Measurements from ENCODE around the gene FRMD6. TPM values are rescaled to one million over a fixed set of nuclear protein-coding genes. Genes with fewer than 3 reads are reported as not detected.
A peak's percentile ranks its signal among the peaks of the same experiment; 100 is the strongest.

FRMD6 gene
- total RNA-seq, 1 experiment from 2014 or later = 11.4 TPM

DNA sequence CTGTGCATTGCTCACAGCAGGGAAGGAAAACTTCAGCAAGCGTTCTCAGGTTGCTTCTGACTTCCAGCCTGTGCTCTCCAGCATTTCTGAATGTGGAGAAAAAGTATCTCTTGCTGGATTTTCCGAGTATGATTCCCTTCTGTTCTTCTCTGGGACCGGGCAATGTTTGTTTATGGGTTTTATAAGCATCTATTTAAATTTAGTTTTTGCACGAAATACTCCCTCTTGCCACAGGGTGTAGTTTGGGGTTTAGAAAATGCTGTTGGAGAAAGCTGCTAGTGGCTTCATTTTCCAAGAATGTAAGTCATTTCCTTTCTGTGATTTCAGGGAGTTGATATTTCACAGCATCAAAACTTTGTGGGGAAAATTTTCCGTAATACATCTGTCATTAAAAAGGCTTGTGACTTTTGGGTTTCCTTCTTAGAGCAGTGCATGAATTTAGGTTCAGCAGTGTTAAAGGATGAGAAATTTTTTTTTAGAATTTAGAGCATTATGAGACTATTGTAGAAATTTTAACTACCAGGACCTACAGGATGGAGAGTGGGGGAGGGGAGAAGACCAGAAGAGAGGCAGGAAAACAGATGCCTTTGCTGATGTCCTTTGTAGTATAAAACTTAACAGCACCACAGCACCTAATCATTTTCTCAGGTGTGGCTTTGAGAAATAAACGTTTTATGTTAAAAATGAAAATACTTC lies 1.5 kb downstream of the FRMD6 start (continued):
- no peak for TF ChIP-seq FOSL1 (IDR thresholded peaks at IDR 0.05; ENCODE audit: low read depth)
- TF ChIP-seq, protein P1, sequence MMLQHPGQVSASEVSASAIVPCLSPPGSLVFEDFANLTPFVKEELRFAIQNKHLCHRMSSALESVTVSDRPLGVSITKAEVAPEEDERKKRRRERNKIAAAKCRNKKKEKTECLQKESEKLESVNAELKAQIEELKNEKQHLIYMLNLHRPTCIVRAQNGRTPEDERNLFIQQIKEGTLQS (IDR thresholded peaks at IDR 0.05) = no peak
- TF ChIP-seq, protein P2, sequence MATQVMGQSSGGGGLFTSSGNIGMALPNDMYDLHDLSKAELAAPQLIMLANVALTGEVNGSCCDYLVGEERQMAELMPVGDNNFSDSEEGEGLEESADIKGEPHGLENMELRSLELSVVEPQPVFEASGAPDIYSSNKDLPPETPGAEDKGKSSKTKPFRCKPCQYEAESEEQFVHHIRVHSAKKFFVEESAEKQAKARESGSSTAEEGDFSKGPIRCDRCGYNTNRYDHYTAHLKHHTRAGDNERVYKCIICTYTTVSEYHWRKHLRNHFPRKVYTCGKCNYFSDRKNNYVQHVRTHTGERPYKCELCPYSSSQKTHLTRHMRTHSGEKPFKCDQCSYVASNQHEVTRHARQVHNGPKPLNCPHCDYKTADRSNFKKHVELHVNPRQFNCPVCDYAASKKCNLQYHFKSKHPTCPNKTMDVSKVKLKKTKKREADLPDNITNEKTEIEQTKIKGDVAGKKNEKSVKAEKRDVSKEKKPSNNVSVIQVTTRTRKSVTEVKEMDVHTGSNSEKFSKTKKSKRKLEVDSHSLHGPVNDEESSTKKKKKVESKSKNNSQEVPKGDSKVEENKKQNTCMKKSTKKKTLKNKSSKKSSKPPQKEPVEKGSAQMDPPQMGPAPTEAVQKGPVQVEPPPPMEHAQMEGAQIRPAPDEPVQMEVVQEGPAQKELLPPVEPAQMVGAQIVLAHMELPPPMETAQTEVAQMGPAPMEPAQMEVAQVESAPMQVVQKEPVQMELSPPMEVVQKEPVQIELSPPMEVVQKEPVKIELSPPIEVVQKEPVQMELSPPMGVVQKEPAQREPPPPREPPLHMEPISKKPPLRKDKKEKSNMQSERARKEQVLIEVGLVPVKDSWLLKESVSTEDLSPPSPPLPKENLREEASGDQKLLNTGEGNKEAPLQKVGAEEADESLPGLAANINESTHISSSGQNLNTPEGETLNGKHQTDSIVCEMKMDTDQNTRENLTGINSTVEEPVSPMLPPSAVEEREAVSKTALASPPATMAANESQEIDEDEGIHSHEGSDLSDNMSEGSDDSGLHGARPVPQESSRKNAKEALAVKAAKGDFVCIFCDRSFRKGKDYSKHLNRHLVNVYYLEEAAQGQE (IDR thresholded peaks at IDR 0.05; ENCODE audit: low read depth) = no peak

DNA sequence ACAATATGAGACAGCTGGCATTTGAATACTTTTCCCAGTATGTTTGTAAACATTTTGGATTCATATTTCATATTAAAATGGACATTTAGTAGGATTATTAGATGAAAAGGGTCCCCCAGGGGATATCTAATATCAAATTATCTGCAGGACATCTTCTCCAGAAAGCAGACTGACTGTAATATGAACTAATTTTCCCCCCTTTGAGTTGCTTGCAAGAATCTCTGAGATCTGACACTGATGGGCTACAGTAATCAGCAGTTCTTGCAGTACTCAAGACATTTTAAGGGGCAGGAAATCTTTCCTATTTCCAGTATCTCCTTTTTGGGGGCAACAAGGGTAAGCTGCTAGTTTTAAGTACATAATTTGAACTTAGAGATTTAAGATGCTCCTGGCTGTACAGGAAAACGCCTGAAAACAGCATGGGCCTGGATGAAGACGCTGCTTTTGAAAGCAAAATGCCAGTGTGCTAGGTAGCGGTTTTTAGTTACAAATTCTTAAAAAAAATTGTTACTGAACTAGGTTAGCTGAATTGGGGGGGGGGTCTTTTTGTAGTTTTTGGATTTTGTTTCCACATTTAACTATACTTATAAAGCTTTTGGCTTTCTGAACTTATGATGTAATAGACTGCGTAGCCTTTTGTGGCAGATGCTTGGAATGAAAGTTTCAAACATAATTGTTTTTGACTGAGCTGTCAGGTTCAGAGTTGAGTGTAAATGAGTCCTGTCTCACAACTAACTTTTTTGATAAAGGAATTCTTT lies 2.2 kb downstream of the FRMD6 start:
- TSS peak; percentile 44 for BruUV-seq (replicated peaks)
- H3K36me3 ChIP-seq (ENCODE audit: control insufficient read depth in 1 of 2, insufficient read depth in 2 of 2, low read length in 2 of 2) = no peaks in the 10 kb centered on the region
- no peak for ATAC-seq
- no peak overlapping the region for H3K4me3 ChIP-seq (replicated peaks in 1 of 2; ENCODE audit: low read depth in 1 of 2, low read length in 2 of 2)
- H3K4me2 ChIP-seq (ENCODE audit: low read length) = peak overlapping the region; percentile 89
- peaks cover 18% of the 10 kb centered on the region for H3K79me2 ChIP-seq (ENCODE audit: insufficient read depth, low read length)
- no peak overlapping the region for H3K27ac ChIP-seq (ENCODE audit: low read depth, low read length)
- no peaks in the 10 kb centered on the region for H3K9me3 ChIP-seq (ENCODE audit: control insufficient read depth in 1 of 2, insufficient read depth in 1 of 2, low read depth in 1 of 2, low read length in 2 of 2)
- no peak overlapping the region for H3K9ac ChIP-seq (ENCODE audit: low read length)
- no peaks in the 10 kb centered on the region for H4K20me1 ChIP-seq (ENCODE audit: insufficient read depth)
- peaks cover 13 to 28% of the 10 kb centered on the region in 2 experiments for H3K4me1 ChIP-seq (ENCODE audit: control insufficient read depth in 1 of 2, insufficient read depth in 2 of 2, low read length in 2 of 2)
- H3K27me3 ChIP-seq (ENCODE audit: insufficient read depth, low read length) = no peaks in the 10 kb centered on the region
- intact Hi-C loops (cut with micrococcal nuclease) = loop anchor here (2.0 to 5.0 kb wide), 2 partner anchors 128 to 283 kb away; no protein-coding TSS in a partner anchor
- POLR2A ChIA-PET = no interaction called here
- CTCF ChIA-PET = interaction anchor here (1.1 to 2.8 kb wide), 2 partner anchors 122 to 370 kb away, joined by 3 to 13 read pairs; no protein-coding TSS in a partner anchor
- no peak for DNase-seq (ENCODE audit: low read depth, low spot score)
- no peaks in the 10 kb centered on the region for H3K9me2 ChIP-seq (ENCODE audit: insufficient read depth)
- RAD21 ChIA-PET (ENCODE audit: low non-redundant PET in 1 of 2, low total read pairs in 2 of 2, uncharacterized antibody in 2 of 2, unreplicated experiment in 2 of 2) = no interaction called here
- no peak overlapping the region for H2AFZ ChIP-seq (ENCODE audit: low read depth, low read length, poor library complexity, severe bottlenecking)
- TF ChIP-seq, protein P3, sequence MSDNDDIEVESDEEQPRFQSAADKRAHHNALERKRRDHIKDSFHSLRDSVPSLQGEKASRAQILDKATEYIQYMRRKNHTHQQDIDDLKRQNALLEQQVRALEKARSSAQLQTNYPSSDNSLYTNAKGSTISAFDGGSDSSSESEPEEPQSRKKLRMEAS (IDR thresholded peaks at IDR 0.05) = no peak
- TF ChIP-seq, protein P2 (IDR thresholded peaks at IDR 0.05; ENCODE audit: low read depth) = no peak
- TF ChIP-seq, protein P4, sequence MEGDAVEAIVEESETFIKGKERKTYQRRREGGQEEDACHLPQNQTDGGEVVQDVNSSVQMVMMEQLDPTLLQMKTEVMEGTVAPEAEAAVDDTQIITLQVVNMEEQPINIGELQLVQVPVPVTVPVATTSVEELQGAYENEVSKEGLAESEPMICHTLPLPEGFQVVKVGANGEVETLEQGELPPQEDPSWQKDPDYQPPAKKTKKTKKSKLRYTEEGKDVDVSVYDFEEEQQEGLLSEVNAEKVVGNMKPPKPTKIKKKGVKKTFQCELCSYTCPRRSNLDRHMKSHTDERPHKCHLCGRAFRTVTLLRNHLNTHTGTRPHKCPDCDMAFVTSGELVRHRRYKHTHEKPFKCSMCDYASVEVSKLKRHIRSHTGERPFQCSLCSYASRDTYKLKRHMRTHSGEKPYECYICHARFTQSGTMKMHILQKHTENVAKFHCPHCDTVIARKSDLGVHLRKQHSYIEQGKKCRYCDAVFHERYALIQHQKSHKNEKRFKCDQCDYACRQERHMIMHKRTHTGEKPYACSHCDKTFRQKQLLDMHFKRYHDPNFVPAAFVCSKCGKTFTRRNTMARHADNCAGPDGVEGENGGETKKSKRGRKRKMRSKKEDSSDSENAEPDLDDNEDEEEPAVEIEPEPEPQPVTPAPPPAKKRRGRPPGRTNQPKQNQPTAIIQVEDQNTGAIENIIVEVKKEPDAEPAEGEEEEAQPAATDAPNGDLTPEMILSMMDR (IDR thresholded peaks at IDR 0.05 in 2 of 3, conservative IDR thresholded peaks at IDR 0.05 in 1 of 3; ENCODE audit: borderline replicate concordance in 1 of 3, insufficient read depth in 1 of 3, low read depth in 2 of 3, low read length in 2 of 3) = no peak
- TF ChIP-seq RAD21 (IDR thresholded peaks at IDR 0.05; ENCODE audit: low read depth) = no peak
- TF ChIP-seq YY1 (IDR thresholded peaks at IDR 0.05; ENCODE audit: extremely low read depth, insufficient replicate concordance, low read depth, low read length) = no peak
- no peak for TF ChIP-seq POLR2A (IDR thresholded peaks at IDR 0.05; ENCODE audit: borderline replicate concordance, extremely low read depth, insufficient read depth, insufficient read length)
- no peak for TF ChIP-seq SP1 (IDR thresholded peaks at IDR 0.05; ENCODE audit: low read depth)
- TF ChIP-seq ZNF274 (IDR thresholded peaks at IDR 0.05; ENCODE audit: low read depth, low read length) = no peak

Data from HCT116 (cell line).